SK-N-SH (cell line): Measurements from ENCODE around the gene TLDC2. TPM values are rescaled to one million over a fixed set of nuclear protein-coding genes. Genes with fewer than 3 reads are reported as not detected.

Source experiments
- CTCF ChIA-PET: fragments of 300-600, 350-600 bp; formaldehyde crosslinking; extraction: SDS; loops from one replicate; lab custom pipeline; 2021; lab: Yijun Ruan, JAX
- POLR2A ChIA-PET: fragments of 350-600 bp; sonication (Branson Sonifier 250); formaldehyde crosslinking; extraction: SDS; loops from one replicate; lab custom pipeline; 2020; ENCODE audit warnings: antibody characterized with exemption, inconsistent platforms; lab: Yijun Ruan, JAX
- DNase-seq: peaks from one replicate; pipeline ENCODE4 v3.0.0; 2012
- H2AFZ ChIP-seq: fragments of 200-600 bp; sonication (generic); 2 replicates; pipeline ENCODE4 v1.8.1; 2016; ENCODE audit warnings: antibody characterized with exemption, mild to moderate bottlenecking, low read depth
- H3F3A ChIP-seq: fragments of 200-600 bp; sonication (generic); replicated peaks from 2 replicates; pipeline ENCODE3; 2016; ENCODE audit warnings: antibody characterized with exemption, mild to moderate bottlenecking; ENCODE audit not compliant: insufficient read depth
- H3K27ac ChIP-seq, 2 experiments: fragments of 200-500 bp in 1 of 2; fragments of 200-600 bp in 1 of 2; sonication (Bioruptor generic) in 1 of 2; sonication (generic), shearing (Covaris generic) in 1 of 2; 2 replicates each; pipeline versions ENCODE4 v1.5.1 to v1.6.1; 2014 to 2016; ENCODE audit warnings: low read depth in 2 of 2, inconsistent platforms in 1 of 2, low read length in 1 of 2, mild to moderate bottlenecking in 1 of 2, mixed read lengths in 1 of 2
- H3K27me3 ChIP-seq: fragments of 200-600 bp; sonication (generic), shearing (Covaris generic); 2 replicates; pipeline ENCODE4 v1.6.1; 2016; ENCODE audit warnings: mixed run types; ENCODE audit not compliant: insufficient read depth
- H3K36me3 ChIP-seq, 2 experiments: fragments of 200-500 bp in 1 of 2; fragments of 200-600 bp in 1 of 2; sonication (Bioruptor generic) in 1 of 2; sonication (generic) in 1 of 2; replicated peaks in 1 of 2; 2 replicates each; pipeline versions ENCODE3 to v1.5.1; 2014 to 2016; ENCODE audit warnings: low read length in 1 of 2, mild to moderate bottlenecking in 1 of 2; ENCODE audit not compliant: insufficient read depth in 2 of 2, control insufficient read depth in 1 of 2
- H3K4me1 ChIP-seq, 2 experiments: fragments of 200-500 bp in 1 of 2; fragments of 200-600 bp in 1 of 2; sonication (Bioruptor generic) in 1 of 2; sonication (generic), shearing (Covaris generic) in 1 of 2; 2 replicates each; pipeline versions ENCODE4 v1.5.1 to v1.6.1; 2014 to 2016; ENCODE audit warnings: low read depth in 1 of 2, low read length in 1 of 2, mixed run types in 1 of 2; ENCODE audit not compliant: insufficient read depth in 2 of 2, control insufficient read depth in 1 of 2
- H3K4me2 ChIP-seq: fragments of 200-600 bp; sonication (generic), shearing (Covaris generic); 2 replicates; pipeline ENCODE4 v1.6.1; 2017; ENCODE audit warnings: mixed run types
- H3K4me3 ChIP-seq, 2 experiments: fragments of 200-500 bp in 1 of 2; fragments of 200-600 bp in 1 of 2; sonication (Bioruptor generic) in 1 of 2; sonication (generic), shearing (Covaris generic) in 1 of 2; 2 replicates each; pipeline versions ENCODE4 v1.5.1 to v1.8.1; 2014 to 2016; ENCODE audit warnings: low read depth in 2 of 2, inconsistent platforms in 1 of 2, low read length in 1 of 2, mild to moderate bottlenecking in 1 of 2, mixed read lengths in 1 of 2, moderate library complexity in 1 of 2
- H3K79me2 ChIP-seq: fragments of 200-600 bp; sonication (generic); 2 replicates; pipeline ENCODE4 v1.8.1; 2017; ENCODE audit warnings: mild to moderate bottlenecking; ENCODE audit not compliant: insufficient read depth
- H3K9ac ChIP-seq: fragments of 200-600 bp; sonication (generic); 2 replicates; pipeline ENCODE4 v1.6.1; 2017; ENCODE audit warnings: mixed run types
- H3K9me2 ChIP-seq: fragments of 200-600 bp; sonication (generic); 2 replicates; pipeline ENCODE4 v1.6.1; 2017; ENCODE audit warnings: mixed run types
- H3K9me3 ChIP-seq: fragments of 200-600 bp; sonication (generic); 2 replicates; pipeline ENCODE4 v1.6.1; 2017; ENCODE audit warnings: mixed run types, mild to moderate bottlenecking, moderate library complexity
- H4K20me1 ChIP-seq: fragments of 200-600 bp; sonication (generic); 2 replicates; pipeline ENCODE4 v1.6.1; 2017; ENCODE audit warnings: mild to moderate bottlenecking, mixed run types; ENCODE audit not compliant: insufficient read depth
- CHD2 ChIP-seq: fragments of 150-350 bp; IDR thresholded peaks from 2 replicates; pipeline ENCODE4 v1.6.1; 2018; ENCODE audit warnings: low read length; ENCODE audit not compliant: partially characterized antibody
- ELF1 ChIP-seq: IDR thresholded peaks from 2 replicates; pipeline ENCODE4 v1.4.0; 2012
- FOXJ3 ChIP-seq: sonication (generic); formaldehyde crosslinking; IDR thresholded peaks from 2 replicates; pipeline ENCODE4 v1.5.1; 2020; ENCODE audit warnings: mild to moderate bottlenecking, missing genetic modification reagents
- IRF3 ChIP-seq: fragments of 150-350 bp; IDR thresholded peaks from 2 replicates; pipeline ENCODE4 v1.6.1; 2016; ENCODE audit warnings: mild to moderate bottlenecking, low read depth, low read length
- MAX ChIP-seq: IDR thresholded peaks from 2 replicates; pipeline ENCODE4 v1.4.0; 2012; ENCODE audit warnings: low read depth
- MXI1 ChIP-seq: IDR thresholded peaks from 2 replicates; pipeline ENCODE4 v1.6.1; 2012; ENCODE audit warnings: mild to moderate bottlenecking, low read depth, low read length, improper control_type of control experiment
- NRF1 ChIP-seq: IDR thresholded peaks from 2 replicates; pipeline ENCODE4 v1.6.1; 2012; ENCODE audit warnings: low read depth, mild to moderate bottlenecking, low read length
- PBX3 ChIP-seq: IDR thresholded peaks from 2 replicates; pipeline ENCODE4; 2012
- RFX5 ChIP-seq: IDR thresholded peaks from 2 replicates; pipeline ENCODE4 v1.6.1; 2012; ENCODE audit warnings: mild to moderate bottlenecking, improper control_type of control experiment, low read length
- RXRA ChIP-seq: IDR thresholded peaks from 2 replicates; pipeline ENCODE4 v1.4.0; 2012; ENCODE audit warnings: low read depth, mild to moderate bottlenecking, borderline replicate concordance
- SIN3A ChIP-seq: IDR thresholded peaks from 2 replicates; pipeline ENCODE4 v1.6.1; 2012; ENCODE audit warnings: low read depth, mild to moderate bottlenecking, low read length, moderate library complexity, borderline replicate concordance
- TEAD4 ChIP-seq: IDR thresholded peaks from 2 replicates; pipeline ENCODE4 v1.4.0; 2012; ENCODE audit warnings: mild to moderate bottlenecking, borderline replicate concordance; ENCODE audit not compliant: insufficient read depth
- USF2 ChIP-seq: fragments of 150-350 bp; IDR thresholded peaks from 2 replicates; pipeline ENCODE4 v1.6.1; 2017; ENCODE audit warnings: antibody characterized with exemption, low read length, low read depth, borderline replicate concordance
- YY1 ChIP-seq: IDR thresholded peaks from 2 replicates; pipeline ENCODE4 v1.4.0; 2012; ENCODE audit warnings: low read depth, mild to moderate bottlenecking
- ZBTB33 ChIP-seq: IDR thresholded peaks from 2 replicates; pipeline ENCODE4 v1.4.0; 2012; ENCODE audit warnings: low read depth, borderline replicate concordance
- WGBS: methylation state at CpG from one replicate; pipeline ENCODE4 v1.1.6; 2017; ENCODE audit warnings: low lambda C conversion rate; 5-methylcytosine and 5-hydroxymethylcytosine counted together
- polyA plus RNA-seq, 3 experiments: library from polyadenylated mRNA; depleted of rRNA; stranded (reverse); fragments of >200 nt; gene quantifications; 2 replicates each; pipeline ENCODE4 v1.2.3, GENCODE V29; 2012

TLDC2 gene
- polyA plus RNA-seq, 1 of the 3 experiments (the other 2 are of a cell fraction): 0.02 TPM

GRCh38 chr20:36878941-36879340 is 3.0 kb downstream of the TLDC2 start:
- CTCF ChIA-PET: interaction anchor here (0.6 to 3.3 kb wide), 3 partner anchors 9 to 391 kb away, joined by 3 to 26 read pairs (median 6); a partner anchor contains a TSS

More at GRCh38 chr20:36878941-36879340, 3.0 kb downstream of the TLDC2 start:
- Histone ChIP-seq H3K79me2 (no peaks in the 10 kb centered on the region), H3K9ac (no peak overlapping the region), H3K27ac (no peak overlapping the region), H3K27me3 (no peaks in the 10 kb centered on the region), H3K9me3 (no peaks in the 10 kb centered on the region), H4K20me1 (no peaks in the 10 kb centered on the region), H3F3A (no peaks in the 10 kb centered on the region), H3K4me1 (no peaks in the 10 kb centered on the region), H3K9me2 (no peaks in the 10 kb centered on the region), H3K4me2 (no peak overlapping the region), H3K36me3 (no peaks in the 10 kb centered on the region), H2AFZ (no peak overlapping the region), H3K4me3 (no peak overlapping the region)
- POLR2A ChIA-PET: interaction anchor here (0.6 kb wide), 1 partner anchor 10 kb away, joined by 4 read pairs; no protein-coding TSS in a partner anchor
- WGBS: 88% methylated on average over 8 of the region's 10 CpGs
- no peak for DNase-seq
- TF ChIP-seq TEAD4 (no peak), ZBTB33 (no peak), ELF1 (no peak), NRF1 (no peak), MXI1 (no peak), PBX3 (no peak), RFX5 (no peak), IRF3 (no peak), YY1 (no peak), SIN3A (no peak), FOXJ3 (CRISPR knock-in tag) (no peak), RXRA (no peak), MAX (no peak), USF2 (no peak), CHD2 (no peak)
